ENCODE data around the gene GNAI2. TPM values are rescaled to one million over a fixed set of nuclear protein-coding genes. Genes with fewer than 3 reads are reported as not detected.

The GNAI2 gene
- polyA plus RNA-seq, 1 donor (not counting 4 experiments of a cell fraction or from before 2014, with no cell fraction given): 268 TPM

DNA sequence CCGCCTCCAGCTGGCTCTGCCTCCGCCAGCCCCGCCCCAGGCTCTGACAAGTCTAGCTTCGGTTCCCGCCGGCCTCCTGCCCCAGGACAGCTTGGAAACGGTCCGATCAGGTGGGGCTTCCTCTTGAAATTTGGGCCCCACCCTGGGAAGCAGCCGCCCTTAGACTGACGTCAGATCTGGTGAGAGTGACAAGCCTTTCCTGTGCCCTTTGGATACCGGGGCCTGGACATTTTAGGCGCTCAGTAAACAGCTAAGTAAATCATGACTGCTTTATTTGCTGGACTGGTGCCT is 63.6 kb downstream of the GNAI2 start:
- Histone ChIP-seq H3K4me2 (ENCODE audit: control insufficient read depth, extremely low read depth, insufficient read depth, low read depth, low read length) (peak overlapping the region; percentile 79), H3K27me3 (ENCODE audit: control insufficient read depth, extremely low read depth, insufficient read depth, low read length) (no peaks in the 10 kb centered on the region), H2AFZ (ENCODE audit: control insufficient read depth, low read length) (no peak overlapping the region), H3K79me2 (ENCODE audit: control insufficient read depth, insufficient read depth, low read length) (peaks cover 9% of the 10 kb centered on the region), H3K9me1 (ENCODE audit: control insufficient read depth, extremely low read depth, insufficient read depth, low read length) (peaks cover 4% of the 10 kb centered on the region), H4K20me1 (ENCODE audit: control insufficient read depth, extremely low read depth, insufficient read depth, low read length) (no peaks in the 10 kb centered on the region), H3K4me1 (ENCODE audit: control insufficient read depth, extremely low read depth, insufficient read depth, low read length) (peaks cover 34% of the 10 kb centered on the region), H3K36me3 (ENCODE audit: control insufficient read depth in 2 of 2, extremely low read depth in 1 of 2, insufficient read depth in 2 of 2, low read length in 2 of 2) (peaks cover 0 to 4% of the 10 kb centered on the region in 2 experiments), H3K4me3 (ENCODE audit: control insufficient read depth in 2 of 3, extremely low read depth in 1 of 3, insufficient read depth in 2 of 3, low read depth in 1 of 3, low read length in 3 of 3) (peak overlapping the region; percentile 13 to 67 (median 48)), H3K9me3 (ENCODE audit: control insufficient read depth, low read depth, low read length) (no peaks in the 10 kb centered on the region), H3K27ac (ENCODE audit: control insufficient read depth, insufficient read depth, low read length) (peak overlapping the region; percentile 97), H3K9ac (ENCODE audit: control insufficient read depth, extremely low read depth, insufficient read depth, low read length) (peak overlapping the region; percentile 76)
- dilution Hi-C loops (cut with MboI; ENCODE audit: extremely low pct_ligation_motif_present, low sequenced_read_pairs): no loop called here
- no peak for TF ChIP-seq EZH2 (IDR thresholded peaks at IDR 0.05; ENCODE audit: low read length)
- TF ChIP-seq, protein P1, sequence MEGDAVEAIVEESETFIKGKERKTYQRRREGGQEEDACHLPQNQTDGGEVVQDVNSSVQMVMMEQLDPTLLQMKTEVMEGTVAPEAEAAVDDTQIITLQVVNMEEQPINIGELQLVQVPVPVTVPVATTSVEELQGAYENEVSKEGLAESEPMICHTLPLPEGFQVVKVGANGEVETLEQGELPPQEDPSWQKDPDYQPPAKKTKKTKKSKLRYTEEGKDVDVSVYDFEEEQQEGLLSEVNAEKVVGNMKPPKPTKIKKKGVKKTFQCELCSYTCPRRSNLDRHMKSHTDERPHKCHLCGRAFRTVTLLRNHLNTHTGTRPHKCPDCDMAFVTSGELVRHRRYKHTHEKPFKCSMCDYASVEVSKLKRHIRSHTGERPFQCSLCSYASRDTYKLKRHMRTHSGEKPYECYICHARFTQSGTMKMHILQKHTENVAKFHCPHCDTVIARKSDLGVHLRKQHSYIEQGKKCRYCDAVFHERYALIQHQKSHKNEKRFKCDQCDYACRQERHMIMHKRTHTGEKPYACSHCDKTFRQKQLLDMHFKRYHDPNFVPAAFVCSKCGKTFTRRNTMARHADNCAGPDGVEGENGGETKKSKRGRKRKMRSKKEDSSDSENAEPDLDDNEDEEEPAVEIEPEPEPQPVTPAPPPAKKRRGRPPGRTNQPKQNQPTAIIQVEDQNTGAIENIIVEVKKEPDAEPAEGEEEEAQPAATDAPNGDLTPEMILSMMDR (optimal IDR thresholded peaks at IDR 0.05 in 1 of 3, IDR thresholded peaks at IDR 0.05 in 1 of 3, conservative IDR thresholded peaks at IDR 0.05 in 1 of 3; ENCODE audit: extremely low read depth in 1 of 3, insufficient read depth in 2 of 3, low read length in 3 of 3): no peak
- DNase-seq (ENCODE audit: low read depth, low spot score) (no peak), FAIRE-seq (no peak)

DNA sequence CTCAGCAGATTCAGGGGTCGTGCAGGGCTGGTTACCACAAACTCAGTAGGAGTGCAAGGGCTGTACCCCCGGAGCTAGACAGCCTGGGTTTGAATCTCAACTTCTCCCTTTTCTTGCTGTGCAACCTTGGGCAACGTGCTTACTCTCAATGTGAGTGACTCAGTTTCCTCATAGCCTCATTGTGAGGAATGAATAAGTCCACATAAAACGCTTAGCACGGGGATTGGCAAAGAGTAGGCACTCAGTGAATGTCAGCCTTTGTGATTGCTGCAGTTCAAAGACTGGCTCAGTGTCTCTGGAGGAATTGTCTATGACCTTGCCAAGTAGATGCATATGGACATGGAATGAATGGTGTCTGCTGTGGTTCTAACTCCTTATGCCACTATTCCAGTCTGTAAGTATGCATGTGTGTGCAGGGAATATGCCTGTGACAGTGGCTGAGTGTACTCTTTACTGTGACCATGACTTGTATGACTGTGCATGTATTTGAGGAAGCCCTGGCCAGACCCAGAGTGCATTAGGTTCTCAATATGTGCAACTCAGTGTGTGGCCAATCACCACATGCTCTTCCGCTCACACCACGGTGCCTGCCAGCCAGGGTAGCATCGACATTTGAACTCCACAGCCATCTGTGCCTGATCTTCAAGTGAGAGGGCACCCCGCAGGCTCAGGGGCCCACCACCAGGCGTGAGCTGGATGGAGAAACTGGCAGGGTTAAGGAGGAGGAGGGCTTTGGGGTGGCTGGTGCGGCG is 64.1 kb downstream of the GNAI2 start:
- Histone ChIP-seq H3K36me3 (ENCODE audit: control insufficient read depth in 2 of 2, extremely low read depth in 1 of 2, insufficient read depth in 2 of 2, low read length in 2 of 2) (peaks cover 0 to 4% of the 10 kb centered on the region in 2 experiments), H3K4me3 (ENCODE audit: control insufficient read depth in 2 of 3, extremely low read depth in 1 of 3, insufficient read depth in 2 of 3, low read depth in 1 of 3, low read length in 3 of 3) (peak overlapping the region; percentile 13 to 67 (median 48)), H3K79me2 (ENCODE audit: control insufficient read depth, insufficient read depth, low read length) (peaks cover 9% of the 10 kb centered on the region), H3K4me2 (ENCODE audit: control insufficient read depth, extremely low read depth, insufficient read depth, low read depth, low read length) (peak overlapping the region; percentile 79), H3K27ac (ENCODE audit: control insufficient read depth, insufficient read depth, low read length) (peak overlapping the region; percentile 97), H4K20me1 (ENCODE audit: control insufficient read depth, extremely low read depth, insufficient read depth, low read length) (no peaks in the 10 kb centered on the region), H3K9me1 (ENCODE audit: control insufficient read depth, extremely low read depth, insufficient read depth, low read length) (peaks cover 5% of the 10 kb centered on the region), H3K9ac (ENCODE audit: control insufficient read depth, extremely low read depth, insufficient read depth, low read length) (peak overlapping the region; percentile 76), H2AFZ (ENCODE audit: control insufficient read depth, low read length) (peak overlapping the region; percentile 7), H3K9me3 (ENCODE audit: control insufficient read depth, low read depth, low read length) (no peaks in the 10 kb centered on the region), H3K4me1 (ENCODE audit: control insufficient read depth, extremely low read depth, insufficient read depth, low read length) (peaks cover 39% of the 10 kb centered on the region), H3K27me3 (ENCODE audit: control insufficient read depth, extremely low read depth, insufficient read depth, low read length) (no peaks in the 10 kb centered on the region)
- DNase-seq (ENCODE audit: low read depth, low spot score) (no peak), FAIRE-seq (peak; percentile 97)
- TF ChIP-seq, protein P1 (optimal IDR thresholded peaks at IDR 0.05 in 1 of 3, IDR thresholded peaks at IDR 0.05 in 1 of 3, conservative IDR thresholded peaks at IDR 0.05 in 1 of 3; ENCODE audit: extremely low read depth in 1 of 3, insufficient read depth in 2 of 3, low read length in 3 of 3): no peak
- TF ChIP-seq EZH2 (IDR thresholded peaks at IDR 0.05; ENCODE audit: low read length): no peak
- dilution Hi-C loops (cut with MboI; ENCODE audit: extremely low pct_ligation_motif_present, low sequenced_read_pairs): no loop called here
